Erythroblast (primary cell): Measurements from ENCODE around the gene DNAJC1.

ENCODE experiments used
- GATA1 ChIP-seq: IDR thresholded peaks from 2 replicates; pipeline ENCODE4 v1.6.1; 2011; ENCODE audit warnings: low read depth, mild to moderate bottlenecking, control low read depth, low read length, moderate library complexity
- POLR2A ChIP-seq: IDR thresholded peaks from 2 replicates; pipeline ENCODE4 v1.6.1; 2011; ENCODE audit warnings: mild to moderate bottlenecking, low read length

GRCh38 chr10:21732067-21732772 lies 271.3 kb downstream of the DNAJC1 start:
- TF ChIP-seq POLR2A (no peak), GATA1 (no peak)
